ENCODE results near the gene KRT83.
"Not testable (repeated sequence)": the region's sequence is repeated elsewhere in the genome, so short reads cannot be mapped to it uniquely, and the experiment has no call there.

KRT83 gene

DNA sequence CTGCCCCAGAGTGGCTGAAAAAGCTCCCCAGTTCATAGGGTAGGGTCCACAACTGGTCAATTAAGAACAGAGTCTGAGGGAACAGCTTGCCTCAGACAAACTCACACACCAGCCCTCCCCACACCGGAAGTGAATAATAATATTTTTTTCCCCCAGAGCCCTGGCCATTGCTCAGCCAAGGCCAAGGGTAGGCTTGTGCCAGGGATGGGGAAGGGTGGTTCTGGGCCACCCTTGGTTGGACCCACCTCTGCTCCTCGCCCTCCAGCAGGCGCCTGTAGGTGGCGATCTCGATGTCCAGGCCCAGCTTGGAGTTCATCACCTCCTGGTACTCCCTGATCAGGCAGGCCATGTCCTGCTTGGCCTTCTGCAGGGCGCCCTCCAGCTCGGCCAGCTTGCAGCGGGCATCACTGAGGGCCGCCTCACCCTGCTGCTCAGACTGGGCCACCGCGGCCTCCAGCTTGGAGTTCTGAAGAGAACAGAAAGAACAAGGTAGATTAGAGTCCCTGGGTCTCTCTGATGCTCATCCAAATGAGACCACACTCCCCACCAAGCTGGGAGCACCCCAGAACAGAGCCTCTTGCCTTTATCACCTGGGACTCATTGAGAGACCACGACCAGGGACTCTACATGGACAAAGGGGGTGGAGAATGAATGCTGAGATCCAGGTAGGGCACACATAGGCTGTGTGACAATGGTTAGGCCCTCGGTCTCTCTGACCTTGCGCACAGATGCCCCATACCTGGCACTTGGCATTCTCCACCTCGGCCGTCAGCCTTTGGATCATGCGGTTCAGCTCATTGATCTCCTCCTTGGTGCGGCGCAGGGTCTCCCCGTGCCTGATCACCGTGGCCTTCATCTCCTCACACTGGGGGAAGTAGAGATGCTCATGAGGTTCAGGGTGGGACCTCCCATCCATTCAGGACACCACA, 34.1 kb downstream of the KRT83 start:
- not testable (repeated sequence) for DNase-seq (ENCODE audit: low read depth)

- no peak for DNase-seq (ENCODE audit: low read depth)
Measured at GRCh38 chr12:52285851-52286530, 35.2 kb downstream of the KRT83 start.

DNA sequence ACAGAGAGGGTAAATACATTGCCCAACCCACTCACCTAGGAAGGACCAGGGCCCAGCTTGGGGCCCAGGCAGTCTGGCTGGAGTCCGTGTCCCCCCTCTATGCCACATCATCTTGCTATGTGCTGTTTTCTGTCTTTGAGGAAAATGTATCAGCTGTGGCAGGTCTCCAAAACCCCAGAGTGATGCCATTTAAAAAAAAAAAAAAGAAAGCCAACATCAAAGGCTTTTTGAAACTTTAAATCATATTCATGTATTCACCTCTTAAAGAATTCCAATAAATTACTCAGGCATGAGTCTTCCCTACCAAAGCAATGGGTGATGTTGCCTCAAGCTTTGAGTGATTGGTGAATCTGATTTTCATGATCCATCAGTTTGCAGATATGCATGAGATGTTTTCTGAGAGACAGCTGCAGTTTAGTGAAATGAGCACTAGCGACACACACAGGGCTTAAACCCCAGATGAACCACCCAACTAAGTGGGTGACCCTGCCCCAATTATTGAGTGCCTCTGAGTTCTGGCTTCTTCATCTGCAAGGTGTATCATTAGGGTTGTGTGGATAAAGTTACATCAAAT, 35.9 kb downstream of the KRT83 start:
- DNase-seq (ENCODE audit: low read depth): no peak

DNA sequence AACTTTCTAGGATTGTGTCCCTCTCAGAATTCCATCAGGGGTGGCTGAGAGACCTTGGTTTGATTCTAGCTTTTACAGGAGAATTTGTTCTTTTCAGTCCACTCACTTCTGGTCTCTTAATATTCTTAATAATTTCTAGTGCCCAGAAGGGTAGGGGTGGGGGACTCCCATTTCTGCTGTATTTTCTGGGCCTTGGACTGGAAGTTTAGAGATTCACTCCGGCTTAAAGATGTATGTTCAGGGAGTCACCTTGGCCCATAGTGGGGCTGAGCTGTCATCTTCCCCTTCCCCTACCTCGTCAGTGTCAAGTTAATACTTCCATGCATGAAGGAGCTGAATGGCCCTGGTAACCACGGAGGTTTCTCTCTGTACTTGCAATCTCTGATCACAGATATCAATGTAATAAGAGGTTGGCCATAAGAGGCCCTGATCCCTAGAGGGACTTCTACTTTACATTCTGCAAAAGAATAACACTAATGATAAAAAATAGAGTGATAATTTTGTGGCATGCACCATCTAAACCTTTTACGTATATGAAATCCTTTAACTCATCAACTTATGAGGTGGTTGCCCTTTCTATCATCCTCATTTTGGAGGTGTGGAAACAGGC, 36.5 kb downstream of the KRT83 start:
- DNase-seq (ENCODE audit: low read depth): no peak

DNA sequence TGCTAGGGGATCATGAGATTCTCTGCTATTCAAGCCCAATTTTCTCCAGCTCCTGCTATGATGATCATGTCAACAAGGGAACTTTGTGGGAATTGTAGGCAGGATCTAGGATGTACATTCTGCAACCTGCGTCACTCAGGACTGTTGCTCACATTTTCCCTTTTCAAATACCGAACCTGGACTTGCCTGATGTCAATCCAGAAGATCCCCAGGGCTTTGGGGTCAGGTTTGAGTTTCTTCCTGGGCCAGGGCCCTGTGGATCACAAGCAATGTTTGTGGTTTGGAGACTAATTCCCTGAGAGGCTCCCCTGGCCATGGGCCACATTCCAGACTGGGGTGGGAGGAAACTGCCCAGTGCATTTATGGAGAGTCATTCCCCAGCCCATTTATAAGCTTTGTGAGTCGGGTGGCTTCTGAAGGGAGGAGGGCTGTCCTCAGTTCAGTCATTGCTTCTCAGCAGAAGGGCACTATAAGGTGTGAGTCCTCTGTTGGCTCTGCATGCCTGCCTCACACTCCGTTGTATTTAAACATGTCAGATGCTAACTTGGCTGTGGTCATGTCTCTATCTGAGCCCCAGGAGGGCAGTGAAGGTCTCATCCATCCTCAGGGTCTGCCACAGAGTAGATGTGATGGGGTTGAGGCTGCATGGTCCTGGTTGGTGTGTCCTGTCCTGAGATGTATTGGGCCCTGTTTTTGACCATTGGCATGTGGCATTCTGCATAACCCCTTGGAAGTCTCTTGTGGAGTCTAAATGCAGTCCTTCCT, 40.2 kb downstream of the KRT83 start:
- DNase-seq (ENCODE audit: low read depth): no peak

- no peak for DNase-seq (ENCODE audit: low read depth)
Measured at GRCh38 chr12:52280319-52280795, 40.8 kb downstream of the KRT83 start.

DNA sequence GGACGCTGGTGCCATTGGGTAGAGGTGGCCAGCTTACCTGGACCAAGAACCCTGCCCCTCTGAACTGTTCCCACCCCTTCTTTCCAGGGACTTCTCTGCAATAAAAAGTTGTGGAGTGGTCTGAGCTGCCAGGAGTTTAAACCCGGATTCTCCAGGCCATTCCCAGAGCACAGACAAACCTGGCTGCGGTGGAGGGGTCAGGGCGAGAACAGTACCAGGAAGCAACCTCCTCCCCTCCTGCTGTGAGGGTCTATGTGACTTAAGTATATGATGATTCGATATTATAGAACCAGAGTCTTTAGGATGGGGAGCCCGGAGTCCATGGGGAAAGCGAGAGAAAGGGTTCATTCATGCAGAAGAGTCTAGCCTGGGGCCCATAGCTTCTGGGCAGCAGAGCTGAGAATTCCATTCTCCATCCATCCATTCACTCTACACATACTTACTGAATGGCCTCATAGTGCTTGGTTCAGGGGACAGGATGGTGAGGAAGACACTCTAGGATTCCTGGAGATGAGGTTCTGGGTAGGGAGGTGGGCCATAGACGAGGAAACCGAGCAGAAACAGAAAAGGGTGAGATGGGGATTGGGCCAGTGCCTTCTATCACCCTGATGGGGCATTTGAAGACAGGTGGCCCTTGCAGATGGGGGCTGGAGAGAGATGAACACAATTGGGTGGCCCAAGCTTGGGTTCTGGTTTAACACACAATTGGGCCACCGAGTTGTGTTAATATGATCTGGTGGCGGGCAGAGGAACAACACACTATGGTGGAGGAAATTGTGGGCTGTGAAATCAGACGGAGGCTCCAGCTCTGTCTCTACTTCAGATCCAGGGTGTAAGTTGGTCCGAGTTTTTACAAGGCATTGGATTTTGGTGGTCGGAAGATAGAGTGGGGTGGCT, 41.5 kb downstream of the KRT83 start:
- no peak for DNase-seq (ENCODE audit: low read depth)

DNA sequence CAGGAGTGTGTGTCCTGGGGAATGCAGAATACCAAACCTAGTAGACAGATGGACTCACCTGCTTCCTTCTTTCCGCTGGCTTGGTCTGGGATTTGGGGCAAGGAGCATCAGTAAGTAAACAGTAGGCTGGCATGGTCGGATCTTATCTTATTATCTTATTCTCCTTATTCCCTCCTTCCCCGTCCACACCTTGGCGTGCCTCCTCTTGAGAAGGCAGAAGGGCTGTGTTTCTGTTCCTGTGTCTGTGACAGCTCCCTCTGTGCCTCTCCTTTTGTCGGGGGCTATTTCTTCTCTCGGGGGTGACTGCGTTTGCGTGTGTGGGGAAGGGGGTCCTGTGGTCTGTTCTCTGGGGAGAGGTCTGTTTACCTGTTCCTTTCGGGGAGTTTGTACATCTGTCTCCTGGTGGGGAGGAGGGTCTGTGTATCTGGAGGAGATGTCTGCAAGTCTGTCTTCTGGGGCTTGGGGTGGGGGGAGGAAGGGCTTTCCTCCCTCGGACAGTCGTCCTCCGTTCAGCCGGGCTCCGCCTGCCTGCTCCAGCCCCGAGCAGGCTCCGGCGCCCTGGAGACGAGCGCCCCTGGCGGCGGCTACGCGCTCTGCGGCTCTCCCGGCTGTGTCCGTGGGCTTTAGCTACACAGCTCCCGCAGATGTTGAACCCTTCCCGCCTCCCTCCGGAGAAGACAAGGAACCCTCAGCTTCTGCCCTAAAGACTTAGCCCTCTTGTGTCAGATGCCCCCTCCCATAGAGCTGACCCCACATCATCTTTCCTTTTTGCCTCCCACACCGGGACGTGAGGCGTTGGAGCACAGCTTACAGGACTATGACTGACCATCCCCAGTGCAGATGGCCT, 42.4 kb downstream of the KRT83 start:
- DNase-seq (ENCODE audit: low read depth): peak; percentile 41

DNA sequence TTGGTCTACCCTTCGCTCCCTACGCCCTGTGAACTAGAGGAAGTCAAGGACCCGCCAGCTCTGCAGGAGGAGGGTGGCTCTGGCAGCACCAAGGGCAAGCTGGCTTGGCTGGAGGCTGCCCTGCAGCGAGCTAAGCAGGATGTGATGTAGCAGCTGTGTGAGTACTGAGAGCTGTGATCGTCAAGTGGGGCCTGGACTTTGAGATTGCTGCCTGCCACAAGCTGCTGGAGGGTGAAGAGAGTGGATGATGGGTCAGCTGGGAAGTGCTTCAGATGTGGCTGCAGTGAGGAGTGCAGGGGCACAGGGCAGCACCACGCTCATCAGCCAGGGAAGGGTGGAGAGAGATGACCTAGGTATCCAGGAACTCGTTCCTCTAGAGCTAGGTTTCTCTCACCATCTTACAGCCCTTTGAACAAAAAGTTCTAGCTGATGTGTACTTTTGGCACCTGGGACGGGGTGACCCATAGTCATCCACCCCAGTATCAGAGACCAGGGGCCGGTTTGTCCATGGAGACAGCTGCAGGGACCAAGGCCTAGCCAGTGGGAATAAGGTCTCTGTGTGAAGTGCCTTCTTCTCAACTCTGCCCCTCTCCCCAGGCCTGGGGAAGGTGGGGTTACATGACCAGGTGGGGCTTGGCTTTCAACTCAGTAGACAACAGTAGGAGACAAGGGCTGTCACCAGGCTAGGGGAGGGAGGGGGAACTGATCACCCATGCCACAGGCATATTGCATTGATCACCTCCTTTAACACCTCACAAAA, 43.5 kb downstream of the KRT83 start:
- no peak for DNase-seq (ENCODE audit: low read depth)

DNA sequence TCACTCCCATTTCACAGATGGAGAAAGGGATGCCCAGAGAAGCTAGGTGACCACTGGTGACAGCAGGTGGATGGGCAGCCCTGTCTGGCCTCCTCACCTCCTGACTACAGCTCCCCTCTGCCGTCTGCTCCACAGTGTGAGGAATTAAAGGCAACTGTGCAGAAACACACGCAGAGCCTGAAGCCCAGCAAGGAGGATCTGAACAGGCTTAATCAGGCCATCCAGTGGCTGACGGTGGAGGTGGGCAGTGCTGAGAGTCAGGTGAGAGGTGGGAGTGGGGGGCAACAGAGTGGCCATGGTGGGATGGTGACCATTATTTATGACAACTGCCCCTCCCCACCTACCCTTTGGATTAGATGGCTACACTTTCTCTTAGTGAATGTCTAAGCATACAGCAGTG, 45.5 kb downstream of the KRT83 start:
- no peak for DNase-seq (ENCODE audit: low read depth)

DNA sequence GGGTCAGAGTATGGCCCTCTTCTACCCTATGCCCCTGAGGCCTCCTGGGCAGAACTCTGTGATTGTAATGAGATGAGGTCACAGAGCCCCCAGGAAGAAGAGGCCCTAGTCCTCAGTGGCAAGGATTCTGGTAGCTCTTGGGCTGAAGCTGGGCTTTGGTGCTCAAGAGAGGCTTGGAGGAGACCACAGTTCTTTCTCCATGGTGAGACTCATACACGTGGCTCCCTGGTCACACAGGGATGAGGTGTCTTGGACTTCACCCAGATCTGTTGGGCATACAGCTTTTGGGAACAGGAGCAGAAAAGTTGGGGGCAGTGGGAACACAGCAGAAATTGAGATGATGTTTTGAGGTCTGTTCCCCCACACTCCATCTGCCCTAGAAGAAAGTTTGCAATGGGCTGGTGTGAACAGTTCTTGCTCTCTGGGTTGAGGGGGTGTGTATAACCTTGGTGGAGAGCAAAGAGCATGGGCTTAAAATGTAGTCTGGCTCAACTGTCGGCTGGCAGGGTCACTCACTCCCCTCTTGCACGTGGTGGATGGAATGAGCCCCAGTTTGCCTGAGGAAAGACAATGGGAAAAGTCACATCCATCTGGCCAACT, 46.6 kb downstream of the KRT83 start, which contains the start of gene KRT86:
KRT86 (plus strand) TSS at position 125 of the 600 bp plus-strand sequence. CDS start 27,272 bp downstream, outside the sequence.
- no peak for DNase-seq (ENCODE audit: low read depth)

GRCh38 chr12:52271158-52271557, 50.0 kb downstream of the KRT83 start:
- no peak for DNase-seq (ENCODE audit: low read depth)

DNA sequence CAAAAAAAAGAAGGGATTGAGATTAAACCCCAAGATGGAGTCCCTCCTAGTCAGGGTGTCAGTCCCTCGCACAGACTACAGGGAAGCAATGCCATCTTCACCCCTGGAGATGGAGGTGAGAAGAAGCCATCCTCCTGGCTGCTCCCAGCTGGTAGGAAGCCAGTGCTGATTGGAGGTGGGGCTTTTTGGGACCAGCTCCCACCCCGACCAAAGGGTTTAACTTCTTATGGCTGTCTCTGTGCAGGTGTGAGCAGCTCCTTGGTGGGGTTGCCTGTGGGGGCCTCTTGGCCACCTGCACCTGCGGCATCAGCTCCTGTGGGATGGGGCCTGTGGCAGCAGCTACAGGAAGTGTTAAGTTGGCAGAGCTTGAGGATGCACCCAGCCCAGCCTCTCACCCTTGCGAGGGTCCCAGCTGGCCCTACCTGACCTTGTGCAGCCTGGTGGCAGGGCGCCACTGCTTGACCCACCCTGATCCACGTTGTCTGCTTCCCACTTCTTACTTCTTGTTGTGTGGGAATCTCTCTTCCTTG, 50.6 kb downstream of the KRT83 start:
- DNase-seq (ENCODE audit: low read depth): no peak

GRCh38 chr12:52268212-52268611, 53.0 kb downstream of the KRT83 start:
- DNase-seq (ENCODE audit: low read depth): no peak

DNA sequence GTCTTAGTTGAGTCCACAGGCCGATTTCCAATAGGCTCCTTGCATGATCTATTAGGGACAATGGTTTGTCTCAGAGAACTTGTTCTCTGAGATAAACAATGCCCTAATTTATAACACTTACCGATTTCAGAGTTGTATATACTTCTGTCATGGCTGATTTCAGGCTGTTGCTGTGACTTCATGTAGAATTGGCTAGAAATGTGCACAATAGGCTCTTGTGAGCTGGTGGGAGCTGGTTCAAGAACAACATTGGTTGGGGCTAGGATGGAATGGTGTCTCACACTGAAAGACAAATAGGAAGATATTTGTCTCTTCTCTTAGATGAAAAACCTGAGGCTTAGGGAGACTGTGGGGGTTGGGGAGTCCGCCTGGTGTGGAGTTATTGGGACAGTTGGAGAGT, 53.5 kb downstream of the KRT83 start:
- no peak for DNase-seq (ENCODE audit: low read depth)

DNA sequence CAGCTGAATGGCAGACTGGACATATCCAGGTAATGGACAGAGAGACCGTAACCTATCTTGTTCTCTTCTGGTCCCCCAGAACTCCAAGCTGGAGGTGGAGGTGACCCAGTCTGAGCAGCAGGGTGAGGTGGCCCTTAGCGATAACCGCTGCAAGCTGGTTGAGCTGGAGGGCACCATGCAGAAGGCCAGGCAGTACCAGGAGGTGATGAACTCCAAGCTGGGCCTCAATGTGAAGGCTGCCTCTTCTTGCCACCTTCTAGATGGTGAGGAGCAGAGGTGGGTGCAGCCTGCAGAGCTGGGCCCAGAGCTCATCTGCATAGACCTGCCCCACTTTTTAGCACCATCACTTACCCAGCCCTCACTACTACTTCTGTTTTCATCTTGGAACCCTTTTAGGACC, 53.9 kb downstream of the KRT83 start:
- no peak for DNase-seq (ENCODE audit: low read depth)

DNA sequence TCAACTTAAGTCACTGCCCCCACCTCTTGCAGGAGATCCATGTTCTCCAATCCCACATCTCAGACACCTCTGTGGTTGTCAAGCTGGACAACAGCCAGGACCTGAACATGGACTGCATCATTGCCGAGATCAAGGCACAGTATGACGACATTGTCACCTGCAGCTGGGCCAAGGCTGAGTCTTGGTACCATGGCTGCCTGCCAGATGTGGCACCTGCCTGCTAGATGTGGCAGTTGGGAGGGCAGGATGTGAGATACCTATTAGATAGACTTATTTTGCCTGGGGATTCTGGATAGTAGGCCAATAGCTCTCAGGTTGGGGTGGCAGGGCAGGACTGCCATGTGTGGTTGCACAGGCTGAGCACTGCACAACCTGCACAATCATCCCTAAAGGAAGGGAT, 54.7 kb downstream of the KRT83 start:
- DNase-seq (ENCODE audit: low read depth): no peak

DNA sequence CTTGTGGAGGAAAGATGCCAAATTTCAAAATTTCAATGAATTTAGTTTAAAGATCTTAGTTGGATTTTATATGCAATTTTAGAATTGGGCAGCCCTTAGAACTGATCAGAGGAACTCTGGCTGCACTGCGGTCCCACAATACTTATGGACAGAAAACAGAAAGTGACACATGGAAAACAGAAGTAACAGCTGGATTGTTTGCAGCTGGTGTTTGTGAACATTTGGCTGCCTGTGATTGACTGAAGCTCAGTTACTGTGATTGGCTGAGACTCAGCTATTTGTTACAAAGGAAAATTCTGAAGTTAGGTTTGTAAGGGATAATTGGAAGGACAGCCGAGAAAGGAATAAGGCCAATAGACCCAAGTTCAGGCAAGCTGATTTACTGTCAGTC, 56.8 kb downstream of the KRT83 start:
- DNase-seq (ENCODE audit: low read depth): no peak

Data from stimulated activated CD4-positive, alpha-beta T cell treated with anti-CD3 and anti-CD28 coated beads, Interleukin-2, amount 100 ng/mL, for 4 hours (primary cell).